Endothelial cell of umbilical vein (primary cell): ENCODE results near the gene CHCHD5.

Experiments
- CTCF ChIP-seq, 2 donors: IDR thresholded peaks; 1 replicate in 1 of 2; 2 replicates in 1 of 2; pipeline ENCODE4 v1.5.1; 2011; ENCODE audit warnings: low read length in 2 of 2, mild to moderate bottlenecking in 2 of 2, moderate library complexity in 2 of 2, control low read depth in 1 of 2, inconsistent platforms in 1 of 2, low read depth in 1 of 2; ENCODE audit not compliant: insufficient read depth in 1 of 2; ENCODE audit errors: extremely low read depth in 1 of 2
- POLR2AphosphoS5 ChIP-seq: IDR thresholded peaks from 2 replicates; pipeline ENCODE4 v1.6.1; 2012; ENCODE audit warnings: low read depth, mild to moderate bottlenecking, control low read depth, low read length, moderate library complexity; ENCODE audit not compliant: insufficient read depth

GRCh38 chr2:112614201-112614840, 29.9 kb downstream of the CHCHD5 start:
- TF ChIP-seq CTCF (IDR thresholded peaks at IDR 0.05; ENCODE audit: extremely low read depth in 1 of 2, insufficient read depth in 1 of 2, low read depth in 1 of 2, low read length in 2 of 2) (no peak), POLR2AphosphoS5 (no peak)
